HepG2 (cell line): ENCODE data around the gene FOSB. TPM values are rescaled to one million over a fixed set of nuclear protein-coding genes. Genes with fewer than 3 reads are reported as not detected.

Experiments
- AHDC1 ChIP-seq: sonication (generic); formaldehyde crosslinking; IDR thresholded peaks from 2 replicates; pipeline ENCODE4 v1.5.1; 2020; ENCODE audit warnings: mild to moderate bottlenecking, missing genetic modification reagents, borderline replicate concordance
- ATM ChIP-seq: fragments of 450-650 bp; IDR thresholded peaks from 2 replicates; pipeline ENCODE4 v1.7.1; 2017; ENCODE audit warnings: mild to moderate bottlenecking, borderline replicate concordance
- CEBPG ChIP-seq: IDR thresholded peaks from 2 replicates; pipeline ENCODE4 v1.6.1; 2016
- CREB3 ChIP-seq: sonication (generic); formaldehyde crosslinking; IDR thresholded peaks from 2 replicates; pipeline ENCODE4 v1.5.0; 2020; ENCODE audit warnings: missing genetic modification reagents
- DMTF1 ChIP-seq: sonication (generic); formaldehyde crosslinking; IDR thresholded peaks from 2 replicates; pipeline ENCODE4 v1.4.0; 2020; ENCODE audit warnings: mild to moderate bottlenecking, missing genetic modification reagents
- FOXA3 ChIP-seq: IDR thresholded peaks from 2 replicates; pipeline ENCODE4 v1.6.1; 2016; ENCODE audit warnings: missing genetic modification reagents, missing compliant biosample characterization
- ISL2 ChIP-seq: sonication (generic); formaldehyde crosslinking; IDR thresholded peaks from 2 replicates; pipeline ENCODE4 v1.5.0; 2020; ENCODE audit warnings: missing genetic modification reagents
- JARID2 ChIP-seq: sonication (generic); formaldehyde crosslinking; IDR thresholded peaks from 2 replicates; pipeline ENCODE4 v1.8.1; 2023; ENCODE audit warnings: missing genetic modification reagents, inconsistent platforms; ENCODE audit not compliant: insufficient replicate concordance
- PREB ChIP-seq: sonication (generic); formaldehyde crosslinking; IDR thresholded peaks from 2 replicates; pipeline ENCODE4 v1.4.0; 2020; ENCODE audit warnings: missing genetic modification reagents
- SIX4 ChIP-seq: sonication (generic); formaldehyde crosslinking; IDR thresholded peaks from 2 replicates; pipeline ENCODE4 v1.4.0; 2020; ENCODE audit warnings: missing genetic modification reagents
- SP140L ChIP-seq: sonication (generic); formaldehyde crosslinking; IDR thresholded peaks from 2 replicates; pipeline ENCODE4 v1.4.0; 2020; ENCODE audit warnings: missing genetic modification reagents, borderline replicate concordance
- TEF ChIP-seq: sonication (generic); formaldehyde crosslinking; IDR thresholded peaks from 2 replicates; pipeline ENCODE4 v1.5.0; 2020; ENCODE audit warnings: missing genetic modification reagents
- ZNF337 ChIP-seq: sonication (generic); formaldehyde crosslinking; IDR thresholded peaks from 2 replicates; pipeline ENCODE4 v1.5.1; 2020; ENCODE audit warnings: missing genetic modification reagents, low read depth, mild to moderate bottlenecking, borderline replicate concordance
- ZNF484 ChIP-seq: sonication (generic); formaldehyde crosslinking; IDR thresholded peaks from 2 replicates; pipeline ENCODE4 v1.5.1; 2020; ENCODE audit warnings: mild to moderate bottlenecking, low read depth, missing genetic modification reagents, borderline replicate concordance
- ZNF564 ChIP-seq: sonication (generic); formaldehyde crosslinking; IDR thresholded peaks from 2 replicates; pipeline ENCODE4 v1.8.1; 2023; ENCODE audit warnings: mild to moderate bottlenecking, missing genetic modification reagents
- ZNF614 ChIP-seq: IDR thresholded peaks from 2 replicates; pipeline ENCODE4 v1.6.1; 2018; ENCODE audit warnings: missing biosample characterization, missing genetic modification reagents, inconsistent platforms, borderline replicate concordance
- ZNF879 ChIP-seq: sonication (generic); formaldehyde crosslinking; IDR thresholded peaks from 2 replicates; pipeline ENCODE4 v1.8.1; 2023; ENCODE audit warnings: missing genetic modification reagents
- polyA plus RNA-seq, 8 experiments: library from polyadenylated mRNA; depleted of rRNA in 3 of 8; stranded (reverse) in 7 of 8; unstranded in 1 of 8; fragments of >200 nt; fragmentation: Illumina TruSeq in 4 of 8; extraction: Trizol in 4 of 8; gene quantifications; 2 replicates each; pipeline versions ENCODE4 v1.2.1 to v1.2.3, GENCODE V29; 2011 to 2016; ENCODE audit warnings: low read depth in 4 of 8, missing spikeins in 1 of 8, mixed read lengths in 1 of 8; ENCODE audit not compliant: insufficient read depth in 1 of 8
- total RNA-seq, 5 experiments: library from RNA; depleted of rRNA; stranded (reverse); fragments of >200 nt; fragmentation: Illumina TruSeq; extraction: Trizol; gene quantifications; 2 replicates each; pipeline ENCODE4 v1.2.3, GENCODE V29; 2016; ENCODE audit warnings: low read depth in 1 of 5

The FOSB gene
- total and polyA plus RNA-seq, 2 of the 13 experiments (the other 11 are each of a cell fraction or from before 2014, with no cell fraction given) = 2.8 to 6.0 TPM

- TF ChIP-seq AHDC1 = no peak
- TF ChIP-seq ZNF337 = 0 out of 2 replicates have a peak, but pooled peaks have one; percentile 43
- TF ChIP-seq JARID2 (CRISPR knock-in tag) = no peak
- no peak for TF ChIP-seq CEBPG
- TF ChIP-seq ZNF564 (CRISPR knock-in tag) = 0 out of 2 replicates have a peak, but pooled peaks have one; percentile 57
- TF ChIP-seq SIX4 (CRISPR knock-in tag) = no peak
- no peak for TF ChIP-seq TEF (CRISPR knock-in tag)
- TF ChIP-seq DMTF1 (CRISPR knock-in tag) = no peak
- no peak for TF ChIP-seq ATM
- no peak for TF ChIP-seq ZNF879
- TF ChIP-seq ZNF484 (CRISPR knock-in tag) = no peak
- no peak for TF ChIP-seq CREB3 (CRISPR knock-in tag)
- no peak for TF ChIP-seq FOXA3 (CRISPR knock-in tag)
- no peak for TF ChIP-seq SP140L (CRISPR knock-in tag)
- TF ChIP-seq ZNF614 (CRISPR knock-in tag) = no peak
- TF ChIP-seq ISL2 (CRISPR knock-in tag) = peak; percentile 15; the same call in 1 of the 2 replicates
- no peak for TF ChIP-seq PREB (CRISPR knock-in tag)
Measured at GRCh38 chr19:45439569-45440258, 28.1 kb upstream of the FOSB start (continued).
